ENCODE results near the gene RANBP17. TPM values are rescaled to one million over a fixed set of nuclear protein-coding genes. Genes with fewer than 3 reads are reported as not detected.

Gene RANBP17
- total RNA-seq, 2 experiments from 2014 or later, result not detected

DNA sequence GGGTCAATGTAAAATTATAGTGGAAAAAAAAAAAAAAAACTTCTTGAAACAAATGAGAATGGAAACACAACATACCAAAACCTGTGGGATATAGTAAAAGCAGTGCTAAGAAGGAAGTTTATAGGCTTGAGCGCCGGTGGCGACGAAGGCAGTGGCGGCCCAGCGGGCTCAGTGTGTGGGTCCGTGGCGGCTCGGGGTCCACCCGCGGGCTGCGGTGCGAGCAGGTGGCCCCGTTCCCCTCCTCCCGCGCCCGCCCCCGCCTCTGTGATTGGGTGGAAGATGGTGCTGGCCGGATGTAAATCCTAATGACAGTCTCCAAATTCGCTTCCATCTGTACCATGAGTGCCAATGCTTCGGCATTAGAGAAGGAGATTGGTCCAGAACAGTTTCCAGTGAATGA is 389.7 kb downstream of the RANBP17 start:
- intact Hi-C loops (cut with DNase I, micrococcal nuclease), result no loop called here
- no peak overlapping the region for H3K27ac Mint-ChIP-seq
- Histone ChIP-seq H3K4me1 (ENCODE audit: insufficient read depth, low read length) (no peaks in the 10 kb centered on the region), H3K27me3 (ENCODE audit: control insufficient read depth in 1 of 2, insufficient read depth in 2 of 2, low read length in 2 of 2) (peaks cover 0 to 2% of the 10 kb centered on the region in 2 experiments), H3K27ac (ENCODE audit: low read depth in 1 of 2, low read length in 2 of 2) (no peak overlapping the region), H3K36me3 (ENCODE audit: insufficient read depth, low read length) (no peaks in the 10 kb centered on the region), H3K4me3 (ENCODE audit: low read length) (no peak overlapping the region), H3K9me3 (ENCODE audit: control insufficient read depth in 1 of 2, insufficient read depth in 1 of 2, low read length in 2 of 2) (peaks cover 12 to 18% of the 10 kb centered on the region in 2 experiments)
- POLR2A ChIA-PET, result no interaction called here
- DNase-seq (no peak), ATAC-seq (ENCODE audit: poor library complexity) (no peak)
- TF ChIP-seq CTCF (IDR thresholded peaks at IDR 0.05), result no peak
- H3K9me3 Mint-ChIP-seq, result peaks cover 16% of the 10 kb centered on the region
- H3K4me1 Mint-ChIP-seq (ENCODE audit: low read depth), result no peaks in the 10 kb centered on the region
- no peaks in the 10 kb centered on the region for H3K36me3 Mint-ChIP-seq (ENCODE audit: low read depth)
- H3K27me3 Mint-ChIP-seq, result peaks cover 23% of the 10 kb centered on the region
- no peak overlapping the region for H3K4me3 Mint-ChIP-seq
- CTCF ChIA-PET, result no interaction called here

DNA sequence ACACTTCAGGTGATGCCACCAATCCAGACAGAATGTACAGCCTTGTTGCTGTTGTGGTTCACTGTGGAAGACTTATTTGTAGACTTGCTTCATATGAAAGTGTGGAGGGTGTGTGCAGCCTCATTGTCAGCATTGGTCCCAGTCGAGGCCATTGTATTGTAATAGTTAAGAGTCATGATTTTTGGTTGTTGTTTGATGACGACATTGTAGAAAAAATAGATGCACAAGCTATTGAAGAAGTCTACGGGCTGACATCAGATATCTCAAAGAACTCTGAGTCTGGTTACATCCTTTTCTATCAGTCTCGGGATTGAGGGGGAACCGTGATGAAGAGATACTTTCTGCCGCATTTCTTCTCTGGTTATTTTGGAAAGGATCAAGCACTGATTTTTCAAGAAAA is 390.9 kb downstream of the RANBP17 start:
- Histone ChIP-seq H3K4me3 (ENCODE audit: low read length) (no peak overlapping the region), H3K36me3 (ENCODE audit: insufficient read depth, low read length) (no peaks in the 10 kb centered on the region), H3K4me1 (ENCODE audit: insufficient read depth, low read length) (no peaks in the 10 kb centered on the region), H3K27me3 (ENCODE audit: control insufficient read depth in 1 of 2, insufficient read depth in 2 of 2, low read length in 2 of 2) (peaks cover 0 to 2% of the 10 kb centered on the region in 2 experiments), H3K27ac (ENCODE audit: low read depth in 1 of 2, low read length in 2 of 2) (no peak overlapping the region), H3K9me3 (ENCODE audit: control insufficient read depth in 1 of 2, insufficient read depth in 1 of 2, low read length in 2 of 2) (peaks cover 12 to 18% of the 10 kb centered on the region in 2 experiments)
- no peak for TF ChIP-seq CTCF (IDR thresholded peaks at IDR 0.05)
- Mint-ChIP-seq H3K9me3 (peaks cover 13% of the 10 kb centered on the region), H3K36me3 (ENCODE audit: low read depth) (no peaks in the 10 kb centered on the region), H3K4me3 (no peak overlapping the region), H3K27ac (no peak overlapping the region), H3K4me1 (ENCODE audit: low read depth) (no peaks in the 10 kb centered on the region), H3K27me3 (peaks cover 21% of the 10 kb centered on the region)
- ATAC-seq (ENCODE audit: poor library complexity) (no peak), DNase-seq (no peak)
- intact Hi-C loops (cut with DNase I, micrococcal nuclease), result no loop called here
- POLR2A ChIA-PET, result no interaction called here
- CTCF ChIA-PET, result no interaction called here

DNA sequence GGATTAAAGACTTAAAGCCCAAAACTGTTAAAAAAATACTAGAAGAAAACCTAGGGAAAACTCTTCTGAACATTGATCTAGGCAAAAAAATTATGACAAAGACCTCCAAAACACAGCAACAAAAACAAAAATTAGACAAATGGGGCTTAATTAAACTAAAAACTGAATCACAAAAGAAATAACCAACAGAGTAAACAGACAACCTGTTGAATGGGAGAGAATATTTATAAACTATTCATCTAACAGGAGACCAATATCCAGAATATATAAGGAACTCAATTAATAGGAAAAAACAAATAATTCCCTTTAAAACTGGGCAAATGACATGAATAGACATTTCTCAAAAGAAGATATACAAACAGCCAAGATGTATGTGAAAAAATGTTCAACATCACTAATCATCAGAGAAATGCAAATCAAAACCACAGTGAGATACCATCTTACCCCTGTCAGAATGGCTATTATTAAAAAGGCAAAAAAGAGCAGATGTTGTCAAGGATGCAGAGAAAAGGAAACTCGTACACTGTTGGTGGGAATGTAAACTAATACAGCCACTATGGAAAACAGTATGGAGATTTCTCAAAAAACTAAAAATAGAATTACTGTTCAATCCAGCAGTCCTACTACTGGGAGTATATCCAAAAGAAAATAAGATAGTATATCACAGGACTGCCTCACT is 397.1 kb downstream of the RANBP17 start:
- H3K9me3 Mint-ChIP-seq, result no peaks in the 10 kb centered on the region
- DNase-seq (no peak), ATAC-seq (ENCODE audit: poor library complexity) (no peak)
- Histone ChIP-seq H3K36me3 (ENCODE audit: insufficient read depth, low read length) (no peaks in the 10 kb centered on the region), H3K27ac (ENCODE audit: low read depth in 1 of 2, low read length in 2 of 2) (no peak overlapping the region), H3K4me1 (ENCODE audit: insufficient read depth, low read length) (no peaks in the 10 kb centered on the region), H3K9me3 (ENCODE audit: control insufficient read depth in 1 of 2, insufficient read depth in 1 of 2, low read length in 2 of 2) (no peaks in the 10 kb centered on the region), H3K4me3 (ENCODE audit: low read length) (no peak overlapping the region), H3K27me3 (ENCODE audit: control insufficient read depth in 1 of 2, insufficient read depth in 2 of 2, low read length in 2 of 2) (no peaks in the 10 kb centered on the region)
- TF ChIP-seq CTCF (IDR thresholded peaks at IDR 0.05), result no peak
- no peak overlapping the region for H3K27ac Mint-ChIP-seq
- no peaks in the 10 kb centered on the region for H3K36me3 Mint-ChIP-seq (ENCODE audit: low read depth)
- no peak overlapping the region for H3K4me3 Mint-ChIP-seq
- ChIA-PET CTCF (no interaction called here), POLR2A (no interaction called here)
- intact Hi-C loops (cut with DNase I, micrococcal nuclease), result no loop called here
- H3K4me1 Mint-ChIP-seq (ENCODE audit: low read depth), result no peaks in the 10 kb centered on the region
- no peaks in the 10 kb centered on the region for H3K27me3 Mint-ChIP-seq

All from CD4-positive, alpha-beta T cell (primary cell).